Panc1 (cell line): Measurements from ENCODE around the gene FREM3. TPM values are rescaled to one million over a fixed set of nuclear protein-coding genes. Genes with fewer than 3 reads are reported as not detected.

Experiments
- ATAC-seq: fragments of 200-7000 bp; cut with Tn5 transposase; 2 replicates; pipeline ENCODE4 v1.9.1; 2020; ENCODE audit warnings: mild to moderate bottlenecking, moderate library complexity
- BruUV-seq: library from RNA; stranded (reverse); fragments of 400-500 nt; replicated peaks from 2 replicates; lab custom pipeline; 2021; lab: Mats Ljungman, UMichigan
- CTCF ChIA-PET: fragments of 300-600 bp; sonication (Branson Sonifier 250); formaldehyde crosslinking; loops from one replicate; lab custom pipeline; 2022; ENCODE audit warnings: antibody characterized with exemption; lab: Charles Lee
- POLR2A ChIA-PET: fragments of 300-600 bp; sonication (Branson Sonifier 250); formaldehyde crosslinking; loops from one replicate; lab custom pipeline; 2022; ENCODE audit warnings: antibody characterized with exemption; lab: Charles Lee
- DNase-seq: peaks from one replicate; pipeline ENCODE4 v3.0.0-alpha.2; 2010; ENCODE audit warnings: low read depth, low spot score
- H3K27ac ChIP-seq: 2 replicates; pipeline ENCODE4 v1.5.1; 2011; ENCODE audit warnings: mild to moderate bottlenecking, low read length, inconsistent platforms
- H3K27me3 ChIP-seq: fragments of 200-500 bp; sonication (Bioruptor generic); 2 replicates; pipeline ENCODE4 v1.6.0; 2014; ENCODE audit warnings: low read length, inconsistent platforms; ENCODE audit not compliant: control insufficient read depth, insufficient read depth
- H3K36me3 ChIP-seq: fragments of 200-500 bp; sonication (Bioruptor generic); 2 replicates; pipeline ENCODE4 v1.5.1; 2014; ENCODE audit warnings: inconsistent platforms, mild to moderate bottlenecking, low read length, moderate library complexity; ENCODE audit not compliant: control insufficient read depth, insufficient read depth
- H3K4me1 ChIP-seq: 2 replicates; pipeline ENCODE4 v1.5.1; 2011; ENCODE audit warnings: inconsistent platforms, mild to moderate bottlenecking, low read length, moderate library complexity; ENCODE audit not compliant: control insufficient read depth, insufficient read depth
- H3K4me3 ChIP-seq, 2 experiments: 2 replicates each; pipeline ENCODE4 v1.5.1; 2011 to 2012; ENCODE audit warnings: low read depth in 2 of 2, low read length in 2 of 2, mild to moderate bottlenecking in 2 of 2, inconsistent platforms in 1 of 2, moderate library complexity in 1 of 2
- H3K9me3 ChIP-seq: fragments of 200-500 bp; sonication (Bioruptor generic); 2 replicates; pipeline ENCODE4 v1.5.1; 2014; ENCODE audit warnings: low read depth, mild to moderate bottlenecking, inconsistent platforms, low read length, moderate library complexity; ENCODE audit not compliant: control insufficient read depth, insufficient read depth
- POLR2AphosphoS5 ChIP-seq: IDR thresholded peaks from 2 replicates; pipeline ENCODE4 v1.6.1; 2012; ENCODE audit warnings: mild to moderate bottlenecking, low read depth, low read length, moderate library complexity
- SIN3A ChIP-seq: IDR thresholded peaks from 2 replicates; pipeline ENCODE4 v1.6.1; 2012; ENCODE audit warnings: low read depth, mild to moderate bottlenecking, low read length, moderate library complexity, borderline replicate concordance; ENCODE audit not compliant: insufficient read depth
- TCF7L2 ChIP-seq: IDR thresholded peaks from 2 replicates; pipeline ENCODE4 v1.6.1; 2011; ENCODE audit warnings: mild to moderate bottlenecking, low read depth, low read length, inconsistent platforms
- in situ Hi-C: cut with HindIII; loops from 2 replicates; pipeline ENCODE4 v1.10.0; 2016; ENCODE audit warnings: low sequenced_read_pairs, low pct_unique_long_range_greater_than_20kb
- intact Hi-C: fragments of 100-400 bp; cut with micrococcal nuclease; formaldehyde crosslinking; loops from one replicate; pipeline ENCODE4 v1.10.0; 2022; ENCODE audit not compliant: unreplicated experiment
- total RNA-seq: library from RNA; stranded (reverse); gene quantifications from one replicate; pipeline ENCODE4 v1.2.1, GENCODE V29; 2021; ENCODE audit not compliant: unreplicated experiment
- TF ChIP-seq, protein P1 (sequence below): fragments of 450-650 bp; IDR thresholded peaks from 2 replicates; pipeline ENCODE4 v1.5.1; 2017; ENCODE audit warnings: mild to moderate bottlenecking
- TF ChIP-seq, protein P2 (sequence below), 2 experiments: IDR thresholded peaks; 2 replicates each; pipeline ENCODE4 v1.6.1; 2011 to 2012; ENCODE audit warnings: low read depth in 2 of 2, control low read depth in 1 of 2, low read length in 1 of 2, mild to moderate bottlenecking in 1 of 2, moderate library complexity in 1 of 2; ENCODE audit not compliant: insufficient read depth in 1 of 2

The FREM3 gene
- total RNA-seq, 1 experiment from 2014 or later: not detected

DNA sequence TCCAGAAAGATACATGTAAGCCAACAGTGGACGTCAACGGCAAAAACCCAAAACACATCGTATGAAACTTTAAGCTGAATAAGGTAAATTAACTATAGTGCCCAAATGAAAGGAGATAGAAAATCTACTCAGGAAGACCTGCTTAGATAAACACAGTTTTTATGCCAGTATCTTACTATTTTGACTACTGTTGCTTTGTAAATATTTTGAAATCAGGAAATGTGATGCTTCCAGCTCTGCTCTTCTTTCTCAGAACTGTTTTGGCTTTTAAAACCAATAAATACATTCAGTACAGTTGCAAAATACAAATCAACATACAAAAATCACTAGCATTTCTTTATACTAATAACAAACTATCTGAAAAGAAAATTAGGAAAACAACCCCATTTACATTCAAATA, 103.2 kb downstream of the FREM3 start:
- Histone ChIP-seq H3K27ac (no peak overlapping the region), H3K9me3 (no peaks in the 10 kb centered on the region), H3K27me3 (no peaks in the 10 kb centered on the region), H3K36me3 (no peaks in the 10 kb centered on the region), H3K4me1 (no peaks in the 10 kb centered on the region), H3K4me3 (no peak overlapping the region)
- ChIA-PET CTCF (no interaction called here), POLR2A (no interaction called here)
- DNase-seq: no peak
- no peak for ATAC-seq
- TF ChIP-seq TCF7L2 (no peak), POLR2AphosphoS5 (no peak), SIN3A (no peak)
- TF ChIP-seq, protein P1, sequence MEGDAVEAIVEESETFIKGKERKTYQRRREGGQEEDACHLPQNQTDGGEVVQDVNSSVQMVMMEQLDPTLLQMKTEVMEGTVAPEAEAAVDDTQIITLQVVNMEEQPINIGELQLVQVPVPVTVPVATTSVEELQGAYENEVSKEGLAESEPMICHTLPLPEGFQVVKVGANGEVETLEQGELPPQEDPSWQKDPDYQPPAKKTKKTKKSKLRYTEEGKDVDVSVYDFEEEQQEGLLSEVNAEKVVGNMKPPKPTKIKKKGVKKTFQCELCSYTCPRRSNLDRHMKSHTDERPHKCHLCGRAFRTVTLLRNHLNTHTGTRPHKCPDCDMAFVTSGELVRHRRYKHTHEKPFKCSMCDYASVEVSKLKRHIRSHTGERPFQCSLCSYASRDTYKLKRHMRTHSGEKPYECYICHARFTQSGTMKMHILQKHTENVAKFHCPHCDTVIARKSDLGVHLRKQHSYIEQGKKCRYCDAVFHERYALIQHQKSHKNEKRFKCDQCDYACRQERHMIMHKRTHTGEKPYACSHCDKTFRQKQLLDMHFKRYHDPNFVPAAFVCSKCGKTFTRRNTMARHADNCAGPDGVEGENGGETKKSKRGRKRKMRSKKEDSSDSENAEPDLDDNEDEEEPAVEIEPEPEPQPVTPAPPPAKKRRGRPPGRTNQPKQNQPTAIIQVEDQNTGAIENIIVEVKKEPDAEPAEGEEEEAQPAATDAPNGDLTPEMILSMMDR: no peak
- TF ChIP-seq, protein P2, sequence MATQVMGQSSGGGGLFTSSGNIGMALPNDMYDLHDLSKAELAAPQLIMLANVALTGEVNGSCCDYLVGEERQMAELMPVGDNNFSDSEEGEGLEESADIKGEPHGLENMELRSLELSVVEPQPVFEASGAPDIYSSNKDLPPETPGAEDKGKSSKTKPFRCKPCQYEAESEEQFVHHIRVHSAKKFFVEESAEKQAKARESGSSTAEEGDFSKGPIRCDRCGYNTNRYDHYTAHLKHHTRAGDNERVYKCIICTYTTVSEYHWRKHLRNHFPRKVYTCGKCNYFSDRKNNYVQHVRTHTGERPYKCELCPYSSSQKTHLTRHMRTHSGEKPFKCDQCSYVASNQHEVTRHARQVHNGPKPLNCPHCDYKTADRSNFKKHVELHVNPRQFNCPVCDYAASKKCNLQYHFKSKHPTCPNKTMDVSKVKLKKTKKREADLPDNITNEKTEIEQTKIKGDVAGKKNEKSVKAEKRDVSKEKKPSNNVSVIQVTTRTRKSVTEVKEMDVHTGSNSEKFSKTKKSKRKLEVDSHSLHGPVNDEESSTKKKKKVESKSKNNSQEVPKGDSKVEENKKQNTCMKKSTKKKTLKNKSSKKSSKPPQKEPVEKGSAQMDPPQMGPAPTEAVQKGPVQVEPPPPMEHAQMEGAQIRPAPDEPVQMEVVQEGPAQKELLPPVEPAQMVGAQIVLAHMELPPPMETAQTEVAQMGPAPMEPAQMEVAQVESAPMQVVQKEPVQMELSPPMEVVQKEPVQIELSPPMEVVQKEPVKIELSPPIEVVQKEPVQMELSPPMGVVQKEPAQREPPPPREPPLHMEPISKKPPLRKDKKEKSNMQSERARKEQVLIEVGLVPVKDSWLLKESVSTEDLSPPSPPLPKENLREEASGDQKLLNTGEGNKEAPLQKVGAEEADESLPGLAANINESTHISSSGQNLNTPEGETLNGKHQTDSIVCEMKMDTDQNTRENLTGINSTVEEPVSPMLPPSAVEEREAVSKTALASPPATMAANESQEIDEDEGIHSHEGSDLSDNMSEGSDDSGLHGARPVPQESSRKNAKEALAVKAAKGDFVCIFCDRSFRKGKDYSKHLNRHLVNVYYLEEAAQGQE (IDR thresholded peaks at IDR 0.05; ENCODE audit: insufficient read depth in 1 of 2, low read depth in 2 of 2, low read length in 1 of 2): no peak
- BruUV-seq: no TSS peak
- in situ Hi-C loops: no loop called here
- intact Hi-C loops: no loop called here

DNA sequence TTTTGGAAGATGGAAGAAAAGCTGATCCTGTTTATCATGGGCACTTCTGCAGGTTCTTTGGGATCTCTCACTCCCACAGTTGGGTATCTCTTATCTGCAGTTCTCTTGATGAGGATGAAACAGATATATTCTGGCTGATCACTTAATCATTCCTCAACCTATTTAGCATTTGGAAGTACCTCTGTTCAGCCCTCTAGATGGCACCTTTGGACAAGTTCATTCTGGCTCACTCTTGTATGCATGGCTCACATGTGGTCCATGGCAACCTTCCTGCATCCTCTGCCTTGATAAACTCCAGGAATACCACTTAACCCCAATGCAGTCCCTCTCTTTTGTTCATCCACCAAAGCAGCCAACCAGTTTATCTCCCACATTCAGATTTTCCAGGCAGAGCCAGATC, 112.8 kb downstream of the FREM3 start:
- DNase-seq (no peak), ATAC-seq (no peak)
- BruUV-seq: no TSS peak
- Histone ChIP-seq H3K4me1 (no peaks in the 10 kb centered on the region), H3K27ac (no peak overlapping the region), H3K27me3 (no peaks in the 10 kb centered on the region), H3K4me3 (no peak overlapping the region), H3K9me3 (no peaks in the 10 kb centered on the region), H3K36me3 (no peaks in the 10 kb centered on the region)
- intact Hi-C loops (no loop called here), in situ Hi-C loops (no loop called here)
- TF ChIP-seq, protein P1: no peak; the same call in 1 of the 2 replicates
- TF ChIP-seq TCF7L2 (no peak), SIN3A (no peak), POLR2AphosphoS5 (no peak)
- TF ChIP-seq, protein P2 (IDR thresholded peaks at IDR 0.05; ENCODE audit: insufficient read depth in 1 of 2, low read depth in 2 of 2, low read length in 1 of 2): no peak
- POLR2A ChIA-PET: no interaction called here
- CTCF ChIA-PET: no interaction called here
